Measurements from ENCODE around the gene LUC7L3.

The LUC7L3 gene

GRCh38 chr17:50685691-50686493 lies 33.5 kb upstream of the LUC7L3 start:
- no peak for DNase-seq

- peak in 2 of 58 donors; percentile 15 to 36 for DNase-seq
Observed at GRCh38 chr17:50686494-50687199, 32.8 kb upstream of the LUC7L3 start.

GRCh38 chr17:50687200-50688066 lies 32.0 kb upstream of the LUC7L3 start:
- DNase-seq = no peak

GRCh38 chr17:50688245-50688644 lies 31.2 kb upstream of the LUC7L3 start:
- DNase-seq = no peak

GRCh38 chr17:50689251-50689650 lies 30.2 kb upstream of the LUC7L3 start:
- no peak for DNase-seq

- DNase-seq = peak in 40 of 58 donors; percentile 6 to 69 (median 48)
Observed at GRCh38 chr17:50689956-50690886, 29.2 kb upstream of the LUC7L3 start.

- no peak for DNase-seq
Observed at GRCh38 chr17:50690887-50691549, 28.4 kb upstream of the LUC7L3 start.

GRCh38 chr17:50691550-50692447 lies 27.6 kb upstream of the LUC7L3 start:
- no peak for DNase-seq

- DNase-seq = no peak
Observed at GRCh38 chr17:50692448-50693035, 26.9 kb upstream of the LUC7L3 start.

GRCh38 chr17:50693036-50693682 lies 26.2 kb upstream of the LUC7L3 start:
- DNase-seq = no peak

GRCh38 chr17:50696365-50696879 lies 23.0 kb upstream of the LUC7L3 start:
- DNase-seq = no peak

GRCh38 chr17:50697062-50697461 lies 22.3 kb upstream of the LUC7L3 start:
- DNase-seq = no peak

GRCh38 chr17:50697663-50698272 lies 21.6 kb upstream of the LUC7L3 start:
- no peak for DNase-seq

- no peak for DNase-seq
Observed at GRCh38 chr17:50699410-50699809, 20.0 kb upstream of the LUC7L3 start.

GRCh38 chr17:50703162-50703561 lies 16.2 kb upstream of the LUC7L3 start:
- no peak for DNase-seq

GRCh38 chr17:50707289-50708049 lies 11.9 kb upstream of the LUC7L3 start, which contains the start of gene ANKRD40:
Gene ANKRD40 (minus strand): TSS chr17:50707914. CDS start chr17:50707654, 260 bp downstream.
- DNase-seq = peak; percentile 40 to 94 (median 82)

Data from anterior cingulate cortex (tissue), 58 donors.